ENCODE measurements around the gene HGS. TPM values are rescaled to one million over a fixed set of nuclear protein-coding genes. Genes with fewer than 3 reads are reported as not detected.

HGS gene
- total and polyA plus RNA-seq, 8 donors: 39.3 to 174 (median 45.2) TPM

- Histone ChIP-seq H3K27ac (no peak overlapping the region), H3K4me3 (no peak overlapping the region), H3K27me3 (no peaks in the 10 kb centered on the region), H3K9me3 (no peaks in the 10 kb centered on the region), H3K4me1 (peaks cover 8 to 23% (median 9%) of the 10 kb centered on the region in 3 donors), H3K36me3 (peaks cover 0 to 15% (median 4%) of the 10 kb centered on the region in 3 donors)
- TF ChIP-seq CTCF (IDR thresholded peaks at IDR 0.05): no peak
- 90 to 93% methylated on average over 30 of the region's 30 CpGs for WGBS, 2 donors
- ATAC-seq (no peak), DNase-seq (no peak), FAIRE-seq (no peak)
- intact Hi-C loops (cut with DNase I): no loop called here
Observed at GRCh38 chr17:81705518-81706231, 21.9 kb downstream of the HGS start.

- Histone ChIP-seq H3K36me3 (peaks cover 0 to 11% (median 0%) of the 10 kb centered on the region in 3 donors), H3K4me1 (peaks cover 14 to 25% (median 14%) of the 10 kb centered on the region in 3 donors), H3K9me3 (no peaks in the 10 kb centered on the region), H3K27ac (no peak overlapping the region), H3K4me3 (no peak overlapping the region), H3K27me3 (no peaks in the 10 kb centered on the region)
- ATAC-seq (no peak), FAIRE-seq (no peak), DNase-seq (no peak)
- TF ChIP-seq CTCF (IDR thresholded peaks at IDR 0.05): no peak
- intact Hi-C loops (cut with DNase I): no loop called here
- WGBS, 2 donors: 93 to 94% methylated on average over 17 of the region's 17 CpGs
Observed at GRCh38 chr17:81706232-81706611, 22.4 kb downstream of the HGS start.

- FAIRE-seq (no peak), ATAC-seq (no peak), DNase-seq (peak in 1 of 6 donors; percentile 76)
- H3K27ac ChIP-seq: no peak overlapping the region
- intact Hi-C loops (cut with DNase I): no loop called here
- H3K4me3 ChIP-seq: no peak overlapping the region
- no peak for TF ChIP-seq CTCF (IDR thresholded peaks at IDR 0.05)
- 93 to 95% methylated on average over 46 to 54 of the region's 54 CpGs for WGBS, 2 donors
- peaks cover 13 to 22% (median 14%) of the 10 kb centered on the region in 3 donors for H3K4me1 ChIP-seq
- no peaks in the 10 kb centered on the region for H3K9me3 ChIP-seq
- no peaks in the 10 kb centered on the region for H3K27me3 ChIP-seq
- H3K36me3 ChIP-seq: peaks cover 0 to 11% (median 0%) of the 10 kb centered on the region in 3 donors
Observed at GRCh38 chr17:81706757-81707624, 23.2 kb downstream of the HGS start.

- Histone ChIP-seq H3K9me3 (no peaks in the 10 kb centered on the region), H3K4me3 (no peak overlapping the region), H3K4me1 (peaks cover 11 to 20% (median 12%) of the 10 kb centered on the region in 3 donors), H3K27me3 (no peaks in the 10 kb centered on the region), H3K27ac (no peak overlapping the region), H3K36me3 (peaks cover 0 to 11% (median 0%) of the 10 kb centered on the region in 3 donors)
- 88 to 89% methylated on average over 24 to 25 of the region's 25 CpGs for WGBS, 2 donors
- TF ChIP-seq CTCF (IDR thresholded peaks at IDR 0.05): no peak
- peak in 1 of 6 donors; percentile 76 for DNase-seq
- ATAC-seq: no peak
- FAIRE-seq: no peak
- intact Hi-C loops (cut with DNase I): no loop called here
Observed at GRCh38 chr17:81707725-81708646, 24.2 kb downstream of the HGS start.
